Measurements from ENCODE around the gene ZNF343. TPM values are rescaled to one million over a fixed set of nuclear protein-coding genes. Genes with fewer than 3 reads are reported as not detected.

The ZNF343 gene
- total RNA-seq, 1 experiment from 2014 or later: 12.0 TPM

GRCh38 chr20:2538931-2539720 is 30.4 kb upstream of the ZNF343 start:
- H3K4me1 ChIP-seq (ENCODE audit: control insufficient read depth in 1 of 2, insufficient read depth in 2 of 2, low read length in 2 of 2): no peaks in the 10 kb centered on the region
- no peak overlapping the region for H3K9ac ChIP-seq (ENCODE audit: low read length)
- H3K9me3 ChIP-seq (ENCODE audit: control insufficient read depth in 1 of 2, insufficient read depth in 1 of 2, low read depth in 1 of 2, low read length in 2 of 2): no peaks in the 10 kb centered on the region
- intact Hi-C loops (cut with micrococcal nuclease): no loop called here
- no peak for TF ChIP-seq SIN3A (IDR thresholded peaks at IDR 0.05; ENCODE audit: low read depth)
- TF ChIP-seq, protein P1, sequence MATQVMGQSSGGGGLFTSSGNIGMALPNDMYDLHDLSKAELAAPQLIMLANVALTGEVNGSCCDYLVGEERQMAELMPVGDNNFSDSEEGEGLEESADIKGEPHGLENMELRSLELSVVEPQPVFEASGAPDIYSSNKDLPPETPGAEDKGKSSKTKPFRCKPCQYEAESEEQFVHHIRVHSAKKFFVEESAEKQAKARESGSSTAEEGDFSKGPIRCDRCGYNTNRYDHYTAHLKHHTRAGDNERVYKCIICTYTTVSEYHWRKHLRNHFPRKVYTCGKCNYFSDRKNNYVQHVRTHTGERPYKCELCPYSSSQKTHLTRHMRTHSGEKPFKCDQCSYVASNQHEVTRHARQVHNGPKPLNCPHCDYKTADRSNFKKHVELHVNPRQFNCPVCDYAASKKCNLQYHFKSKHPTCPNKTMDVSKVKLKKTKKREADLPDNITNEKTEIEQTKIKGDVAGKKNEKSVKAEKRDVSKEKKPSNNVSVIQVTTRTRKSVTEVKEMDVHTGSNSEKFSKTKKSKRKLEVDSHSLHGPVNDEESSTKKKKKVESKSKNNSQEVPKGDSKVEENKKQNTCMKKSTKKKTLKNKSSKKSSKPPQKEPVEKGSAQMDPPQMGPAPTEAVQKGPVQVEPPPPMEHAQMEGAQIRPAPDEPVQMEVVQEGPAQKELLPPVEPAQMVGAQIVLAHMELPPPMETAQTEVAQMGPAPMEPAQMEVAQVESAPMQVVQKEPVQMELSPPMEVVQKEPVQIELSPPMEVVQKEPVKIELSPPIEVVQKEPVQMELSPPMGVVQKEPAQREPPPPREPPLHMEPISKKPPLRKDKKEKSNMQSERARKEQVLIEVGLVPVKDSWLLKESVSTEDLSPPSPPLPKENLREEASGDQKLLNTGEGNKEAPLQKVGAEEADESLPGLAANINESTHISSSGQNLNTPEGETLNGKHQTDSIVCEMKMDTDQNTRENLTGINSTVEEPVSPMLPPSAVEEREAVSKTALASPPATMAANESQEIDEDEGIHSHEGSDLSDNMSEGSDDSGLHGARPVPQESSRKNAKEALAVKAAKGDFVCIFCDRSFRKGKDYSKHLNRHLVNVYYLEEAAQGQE (IDR thresholded peaks at IDR 0.05; ENCODE audit: low read depth): no peak
- TF ChIP-seq YY1 (IDR thresholded peaks at IDR 0.05; ENCODE audit: extremely low read depth, insufficient replicate concordance, low read depth, low read length): no peak
- TF ChIP-seq ZNF274 (IDR thresholded peaks at IDR 0.05; ENCODE audit: low read depth, low read length): no peak
- no peak overlapping the region for H2AFZ ChIP-seq (ENCODE audit: low read depth, low read length, poor library complexity, severe bottlenecking)
- no peaks in the 10 kb centered on the region for H3K79me2 ChIP-seq (ENCODE audit: insufficient read depth, low read length)
- H3K9me2 ChIP-seq (ENCODE audit: insufficient read depth): no peaks in the 10 kb centered on the region
- no peak overlapping the region for H3K4me2 ChIP-seq (ENCODE audit: low read length)
- no peak overlapping the region for H3K4me3 ChIP-seq (replicated peaks in 1 of 2; ENCODE audit: low read depth in 1 of 2, low read length in 2 of 2)
- POLR2A ChIA-PET: no interaction called here
- H4K20me1 ChIP-seq (ENCODE audit: insufficient read depth): no peaks in the 10 kb centered on the region
- DNase-seq (ENCODE audit: low read depth, low spot score): no peak
- RAD21 ChIA-PET (ENCODE audit: low non-redundant PET in 1 of 2, low total read pairs in 2 of 2, uncharacterized antibody in 2 of 2, unreplicated experiment in 2 of 2): no interaction called here
- no peaks in the 10 kb centered on the region for H3K36me3 ChIP-seq (ENCODE audit: control insufficient read depth in 1 of 2, insufficient read depth in 2 of 2, low read length in 2 of 2)
- BruUV-seq (replicated peaks): no TSS peak
- no peak for ATAC-seq
- peaks cover 15% of the 10 kb centered on the region; the same call in 1 of the 2 replicates for H3K27me3 ChIP-seq (ENCODE audit: insufficient read depth, low read length)
- H3K27ac ChIP-seq (ENCODE audit: low read depth, low read length): no peak overlapping the region
- CTCF ChIA-PET: interaction anchor here (0.9 to 3.8 kb wide), 2 partner anchors 17 kb away, joined by 3 to 22 read pairs; no protein-coding TSS in a partner anchor
